H1 (cell line): ENCODE measurements around the gene C9orf50.

Experiments used
- EGR1 ChIP-seq: IDR thresholded peaks from 2 replicates; pipeline ENCODE4 v1.6.1; 2011; ENCODE audit warnings: low read depth, low read length, borderline replicate concordance
- GTF2F1 ChIP-seq: IDR thresholded peaks from 2 replicates; pipeline ENCODE4 v1.6.1; 2012; ENCODE audit warnings: low read depth, low read length, improper control_type of control experiment, borderline replicate concordance
- JUN ChIP-seq: IDR thresholded peaks from 2 replicates; pipeline ENCODE4 v1.6.1; 2011; ENCODE audit warnings: low read depth, mild to moderate bottlenecking, improper control_type of control experiment, low read length
- TAF1 ChIP-seq: IDR thresholded peaks from 2 replicates; pipeline ENCODE4 v1.6.1; 2011; ENCODE audit warnings: mild to moderate bottlenecking, low read depth, low read length
- TBP ChIP-seq: IDR thresholded peaks from 2 replicates; pipeline ENCODE4 v1.6.1; 2011; ENCODE audit warnings: low read depth, low read length, improper control_type of control experiment
- TCF12 ChIP-seq: IDR thresholded peaks from 2 replicates; pipeline ENCODE4 v1.6.1; 2011; ENCODE audit warnings: low read depth, mild to moderate bottlenecking, low read length
- TF ChIP-seq, protein P1 (sequence below): IDR thresholded peaks from 2 replicates; pipeline ENCODE4 v1.6.1; 2012; ENCODE audit warnings: inconsistent platforms
- TF ChIP-seq, protein P2 (sequence below), 3 experiments: IDR thresholded peaks; 1 replicate in 2 of 3; 2 replicates in 1 of 3; pipeline versions ENCODE4 v1.5.1 to v1.6.1; 2011; ENCODE audit warnings: low read length in 3 of 3, mild to moderate bottlenecking in 3 of 3, inconsistent platforms in 2 of 3, low read depth in 1 of 3, moderate library complexity in 1 of 3; ENCODE audit not compliant: insufficient read depth in 1 of 3; ENCODE audit errors: control extremely low read depth in 1 of 3

DNA sequence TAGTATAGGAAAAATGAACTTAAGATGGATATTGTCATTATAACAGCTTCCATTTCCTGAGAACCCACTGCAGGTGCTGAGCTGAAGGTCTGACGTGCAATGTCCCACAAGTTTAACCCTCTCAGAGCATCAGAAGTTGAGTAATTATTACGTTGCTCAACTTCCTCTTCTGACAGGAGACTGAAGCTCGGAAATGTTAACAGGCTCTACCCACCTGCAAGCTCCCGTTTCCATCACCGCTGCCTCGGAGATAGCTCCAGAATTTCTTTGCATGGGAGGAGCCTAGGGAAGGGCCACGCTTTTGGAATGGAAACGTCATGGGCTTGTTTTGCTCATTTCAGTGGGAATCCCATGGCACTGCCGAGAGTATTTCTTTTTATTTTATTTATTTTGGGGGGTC lies 4.0 kb upstream of the C9orf50 start:
- TF ChIP-seq GTF2F1 (no peak), TBP (no peak), JUN (no peak), TCF12 (no peak), EGR1 (no peak), TAF1 (no peak)
- TF ChIP-seq, protein P1, sequence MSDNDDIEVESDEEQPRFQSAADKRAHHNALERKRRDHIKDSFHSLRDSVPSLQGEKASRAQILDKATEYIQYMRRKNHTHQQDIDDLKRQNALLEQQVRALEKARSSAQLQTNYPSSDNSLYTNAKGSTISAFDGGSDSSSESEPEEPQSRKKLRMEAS: no peak
- TF ChIP-seq, protein P2, sequence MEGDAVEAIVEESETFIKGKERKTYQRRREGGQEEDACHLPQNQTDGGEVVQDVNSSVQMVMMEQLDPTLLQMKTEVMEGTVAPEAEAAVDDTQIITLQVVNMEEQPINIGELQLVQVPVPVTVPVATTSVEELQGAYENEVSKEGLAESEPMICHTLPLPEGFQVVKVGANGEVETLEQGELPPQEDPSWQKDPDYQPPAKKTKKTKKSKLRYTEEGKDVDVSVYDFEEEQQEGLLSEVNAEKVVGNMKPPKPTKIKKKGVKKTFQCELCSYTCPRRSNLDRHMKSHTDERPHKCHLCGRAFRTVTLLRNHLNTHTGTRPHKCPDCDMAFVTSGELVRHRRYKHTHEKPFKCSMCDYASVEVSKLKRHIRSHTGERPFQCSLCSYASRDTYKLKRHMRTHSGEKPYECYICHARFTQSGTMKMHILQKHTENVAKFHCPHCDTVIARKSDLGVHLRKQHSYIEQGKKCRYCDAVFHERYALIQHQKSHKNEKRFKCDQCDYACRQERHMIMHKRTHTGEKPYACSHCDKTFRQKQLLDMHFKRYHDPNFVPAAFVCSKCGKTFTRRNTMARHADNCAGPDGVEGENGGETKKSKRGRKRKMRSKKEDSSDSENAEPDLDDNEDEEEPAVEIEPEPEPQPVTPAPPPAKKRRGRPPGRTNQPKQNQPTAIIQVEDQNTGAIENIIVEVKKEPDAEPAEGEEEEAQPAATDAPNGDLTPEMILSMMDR (IDR thresholded peaks at IDR 0.05; ENCODE audit: control extremely low read depth in 1 of 3, insufficient read depth in 1 of 3, low read depth in 1 of 3, low read length in 3 of 3): no peak
